ENCODE results near the gene NRCAM. TPM values are rescaled to one million over a fixed set of nuclear protein-coding genes. Genes with fewer than 3 reads are reported as not detected.

The NRCAM gene
- total and polyA plus RNA-seq, 2 of the 13 experiments (the other 11 are each of a cell fraction or from before 2014, with no cell fraction given) = 0.31 to 0.33 TPM

DNA sequence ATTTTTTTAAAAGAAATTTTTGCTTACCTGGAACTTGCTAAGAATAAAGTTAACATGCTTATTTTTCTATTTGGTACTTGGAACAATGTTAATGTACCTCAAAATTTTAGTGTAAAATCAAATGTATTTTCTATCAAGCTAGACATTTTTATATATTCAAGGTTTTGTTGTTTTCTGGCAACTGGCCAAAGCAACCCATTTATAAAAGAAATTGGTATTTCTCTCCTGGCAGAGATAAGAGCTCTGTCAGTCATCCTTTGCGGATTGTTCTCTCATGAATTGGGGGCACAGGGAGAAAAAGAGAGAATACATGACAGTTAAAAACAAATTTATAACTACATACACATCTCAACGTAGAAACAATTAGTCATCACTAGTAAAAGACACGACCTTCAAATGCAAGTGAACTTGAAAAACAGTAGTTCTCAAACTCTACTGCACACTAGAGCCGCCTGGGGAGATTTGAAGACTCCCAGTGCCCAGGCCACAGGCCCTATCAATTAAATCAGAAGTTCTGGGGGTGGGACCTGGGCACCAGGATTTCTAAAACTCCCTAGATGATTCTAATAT is 173.7 kb downstream of the NRCAM start:
- 43% methylated on average over 4 of the region's 4 CpGs for WGBS (ENCODE audit: low lambda C conversion rate)
- CTCF ChIA-PET (ENCODE audit: low intra/inter-chr PET ratio, low total read pairs) = no interaction called here
- H3K79me2 ChIP-seq (ENCODE audit: insufficient read depth, low read length) = no peaks in the 10 kb centered on the region
- no peaks in the 10 kb centered on the region for H3K9me3 ChIP-seq (ENCODE audit: low read length)
- FAIRE-seq (no peak), ATAC-seq (no peak), DNase-seq (ENCODE audit: low spot score) (no peak)
- H3K27me3 ChIP-seq (ENCODE audit: control insufficient read depth in 1 of 2, insufficient read depth in 2 of 2, low read length in 2 of 2) = no peaks in the 10 kb centered on the region; a peak in 1 of 5 replicates
- H4K20me1 ChIP-seq (ENCODE audit: insufficient read depth, low read length) = no peaks in the 10 kb centered on the region
- no peak overlapping the region for H3K9ac ChIP-seq (ENCODE audit: insufficient read depth, low read depth, low read length)
- H3K27ac ChIP-seq (ENCODE audit: extremely low read length, insufficient read depth, low read length) = no peak overlapping the region
- no peak overlapping the region for H3K4me3 ChIP-seq (replicated peaks in 1 of 3; ENCODE audit: insufficient read depth in 1 of 3, low read depth in 2 of 3, low read length in 3 of 3)
- BruUV-seq (replicated peaks) = no TSS peak
- no peak overlapping the region for H2AFZ ChIP-seq (ENCODE audit: low read length)
- H3K4me2 ChIP-seq (ENCODE audit: low read depth, low read length) = no peak overlapping the region
- in situ Hi-C loops (cut with HindIII; ENCODE audit: extremely low pct_ligation_motif_present, low pct_unique_long_range_greater_than_20kb) (no loop called here), intact Hi-C loops (cut with micrococcal nuclease; ENCODE audit: unreplicated experiment) (no loop called here)
- no peaks in the 10 kb centered on the region for H3K36me3 ChIP-seq (replicated peaks in 1 of 2; ENCODE audit: control insufficient read depth in 1 of 2, insufficient read depth in 2 of 2, low read length in 2 of 2)
- no peak for TF ChIP-seq SKI (IDR thresholded peaks at IDR 0.05; ENCODE audit: partially characterized antibody)
- POLR2A ChIA-PET = no interaction called here
- H3K4me1 ChIP-seq (ENCODE audit: insufficient read depth, low read length) = no peaks in the 10 kb centered on the region

DNA sequence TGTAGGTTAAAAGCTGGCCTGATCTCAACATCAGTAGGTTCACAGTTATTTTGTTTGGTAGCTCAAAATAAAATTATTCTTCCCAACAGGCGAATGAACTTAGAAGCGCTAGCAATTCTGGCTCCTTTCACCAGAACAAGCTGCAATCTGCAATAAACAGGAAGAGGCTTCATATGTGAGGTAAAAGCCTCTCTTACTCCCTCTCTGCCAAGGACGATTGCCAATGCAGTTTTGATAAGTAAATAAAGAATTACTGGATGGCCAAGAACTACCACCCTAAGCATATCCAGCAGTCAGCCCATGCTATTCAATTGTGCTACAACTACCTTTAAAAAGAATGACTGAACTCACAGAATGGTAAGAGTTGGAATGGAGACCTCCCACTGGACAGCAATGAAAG is 176.1 kb downstream of the NRCAM start:
- ATAC-seq = no peak
- FAIRE-seq = no peak
- Histone ChIP-seq H3K4me1 (ENCODE audit: insufficient read depth, low read length) (no peaks in the 10 kb centered on the region), H3K79me2 (ENCODE audit: insufficient read depth, low read length) (no peaks in the 10 kb centered on the region), H3K4me2 (ENCODE audit: low read depth, low read length) (no peak overlapping the region), H3K27me3 (ENCODE audit: control insufficient read depth in 1 of 2, insufficient read depth in 2 of 2, low read length in 2 of 2) (no peaks in the 10 kb centered on the region; a peak in 1 of 5 replicates), H3K36me3 (replicated peaks in 1 of 2; ENCODE audit: control insufficient read depth in 1 of 2, insufficient read depth in 2 of 2, low read length in 2 of 2) (no peaks in the 10 kb centered on the region), H3K27ac (ENCODE audit: extremely low read length, insufficient read depth, low read length) (no peak overlapping the region), H3K9me3 (ENCODE audit: low read length) (no peaks in the 10 kb centered on the region), H4K20me1 (ENCODE audit: insufficient read depth, low read length) (no peaks in the 10 kb centered on the region), H3K4me3 (replicated peaks in 1 of 3; ENCODE audit: insufficient read depth in 1 of 3, low read depth in 2 of 3, low read length in 3 of 3) (no peak overlapping the region), H2AFZ (ENCODE audit: low read length) (no peak overlapping the region), H3K9ac (ENCODE audit: insufficient read depth, low read depth, low read length) (no peak overlapping the region)
- WGBS (ENCODE audit: low lambda C conversion rate) = 31% methylated on average over 3 of the region's 3 CpGs
- in situ Hi-C loops (cut with HindIII; ENCODE audit: extremely low pct_ligation_motif_present, low pct_unique_long_range_greater_than_20kb) (no loop called here), intact Hi-C loops (cut with micrococcal nuclease; ENCODE audit: unreplicated experiment) (no loop called here)
- CTCF ChIA-PET (ENCODE audit: low intra/inter-chr PET ratio, low total read pairs) = no interaction called here
- DNase-seq (ENCODE audit: low spot score) = no peak
- TF ChIP-seq ELF3 (CRISPR knock-in tag; IDR thresholded peaks at IDR 0.05) = no peak
- TF ChIP-seq, protein P1, sequence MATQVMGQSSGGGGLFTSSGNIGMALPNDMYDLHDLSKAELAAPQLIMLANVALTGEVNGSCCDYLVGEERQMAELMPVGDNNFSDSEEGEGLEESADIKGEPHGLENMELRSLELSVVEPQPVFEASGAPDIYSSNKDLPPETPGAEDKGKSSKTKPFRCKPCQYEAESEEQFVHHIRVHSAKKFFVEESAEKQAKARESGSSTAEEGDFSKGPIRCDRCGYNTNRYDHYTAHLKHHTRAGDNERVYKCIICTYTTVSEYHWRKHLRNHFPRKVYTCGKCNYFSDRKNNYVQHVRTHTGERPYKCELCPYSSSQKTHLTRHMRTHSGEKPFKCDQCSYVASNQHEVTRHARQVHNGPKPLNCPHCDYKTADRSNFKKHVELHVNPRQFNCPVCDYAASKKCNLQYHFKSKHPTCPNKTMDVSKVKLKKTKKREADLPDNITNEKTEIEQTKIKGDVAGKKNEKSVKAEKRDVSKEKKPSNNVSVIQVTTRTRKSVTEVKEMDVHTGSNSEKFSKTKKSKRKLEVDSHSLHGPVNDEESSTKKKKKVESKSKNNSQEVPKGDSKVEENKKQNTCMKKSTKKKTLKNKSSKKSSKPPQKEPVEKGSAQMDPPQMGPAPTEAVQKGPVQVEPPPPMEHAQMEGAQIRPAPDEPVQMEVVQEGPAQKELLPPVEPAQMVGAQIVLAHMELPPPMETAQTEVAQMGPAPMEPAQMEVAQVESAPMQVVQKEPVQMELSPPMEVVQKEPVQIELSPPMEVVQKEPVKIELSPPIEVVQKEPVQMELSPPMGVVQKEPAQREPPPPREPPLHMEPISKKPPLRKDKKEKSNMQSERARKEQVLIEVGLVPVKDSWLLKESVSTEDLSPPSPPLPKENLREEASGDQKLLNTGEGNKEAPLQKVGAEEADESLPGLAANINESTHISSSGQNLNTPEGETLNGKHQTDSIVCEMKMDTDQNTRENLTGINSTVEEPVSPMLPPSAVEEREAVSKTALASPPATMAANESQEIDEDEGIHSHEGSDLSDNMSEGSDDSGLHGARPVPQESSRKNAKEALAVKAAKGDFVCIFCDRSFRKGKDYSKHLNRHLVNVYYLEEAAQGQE (IDR thresholded peaks at IDR 0.05; ENCODE audit: borderline replicate concordance in 1 of 2, low read depth in 1 of 2, low read length in 2 of 2) = no peak
- TF ChIP-seq, protein P2, sequence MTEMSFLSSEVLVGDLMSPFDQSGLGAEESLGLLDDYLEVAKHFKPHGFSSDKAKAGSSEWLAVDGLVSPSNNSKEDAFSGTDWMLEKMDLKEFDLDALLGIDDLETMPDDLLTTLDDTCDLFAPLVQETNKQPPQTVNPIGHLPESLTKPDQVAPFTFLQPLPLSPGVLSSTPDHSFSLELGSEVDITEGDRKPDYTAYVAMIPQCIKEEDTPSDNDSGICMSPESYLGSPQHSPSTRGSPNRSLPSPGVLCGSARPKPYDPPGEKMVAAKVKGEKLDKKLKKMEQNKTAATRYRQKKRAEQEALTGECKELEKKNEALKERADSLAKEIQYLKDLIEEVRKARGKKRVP (CRISPR knock-in tag; IDR thresholded peaks at IDR 0.05) = no peak
- TF ChIP-seq SP5 (CRISPR knock-in tag; IDR thresholded peaks at IDR 0.05; ENCODE audit: borderline replicate concordance, low read depth) = no peak
- no peak for TF ChIP-seq MAF1 (CRISPR knock-in tag; IDR thresholded peaks at IDR 0.05; ENCODE audit: borderline replicate concordance)
- no peak for TF ChIP-seq SSRP1 (CRISPR knock-in tag; IDR thresholded peaks at IDR 0.05)
- TF ChIP-seq, protein P3, sequence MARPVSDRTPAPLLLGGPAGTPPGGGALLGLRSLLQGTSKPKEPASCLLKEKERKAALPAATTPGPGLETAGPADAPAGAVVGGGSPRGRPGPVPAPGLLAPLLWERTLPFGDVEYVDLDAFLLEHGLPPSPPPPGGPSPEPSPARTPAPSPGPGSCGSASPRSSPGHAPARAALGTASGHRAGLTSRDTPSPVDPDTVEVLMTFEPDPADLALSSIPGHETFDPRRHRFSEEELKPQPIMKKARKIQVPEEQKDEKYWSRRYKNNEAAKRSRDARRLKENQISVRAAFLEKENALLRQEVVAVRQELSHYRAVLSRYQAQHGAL (CRISPR knock-in tag; IDR thresholded peaks at IDR 0.05; ENCODE audit: not compliant biosample characterization) = no peak
- TF ChIP-seq, protein P4, sequence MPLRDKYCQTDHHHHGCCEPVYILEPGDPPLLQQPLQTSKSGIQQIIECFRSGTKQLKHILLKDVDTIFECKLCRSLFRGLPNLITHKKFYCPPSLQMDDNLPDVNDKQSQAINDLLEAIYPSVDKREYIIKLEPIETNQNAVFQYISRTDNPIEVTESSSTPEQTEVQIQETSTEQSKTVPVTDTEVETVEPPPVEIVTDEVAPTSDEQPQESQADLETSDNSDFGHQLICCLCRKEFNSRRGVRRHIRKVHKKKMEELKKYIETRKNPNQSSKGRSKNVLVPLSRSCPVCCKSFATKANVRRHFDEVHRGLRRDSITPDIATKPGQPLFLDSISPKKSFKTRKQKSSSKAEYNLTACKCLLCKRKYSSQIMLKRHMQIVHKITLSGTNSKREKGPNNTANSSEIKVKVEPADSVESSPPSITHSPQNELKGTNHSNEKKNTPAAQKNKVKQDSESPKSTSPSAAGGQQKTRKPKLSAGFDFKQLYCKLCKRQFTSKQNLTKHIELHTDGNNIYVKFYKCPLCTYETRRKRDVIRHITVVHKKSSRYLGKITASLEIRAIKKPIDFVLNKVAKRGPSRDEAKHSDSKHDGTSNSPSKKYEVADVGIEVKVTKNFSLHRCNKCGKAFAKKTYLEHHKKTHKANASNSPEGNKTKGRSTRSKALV (CRISPR knock-in tag; IDR thresholded peaks at IDR 0.05) = no peak
- TF ChIP-seq CCDC6 (CRISPR knock-in tag; IDR thresholded peaks at IDR 0.05) = no peak
- no peak for TF ChIP-seq ZZZ3 (CRISPR knock-in tag; IDR thresholded peaks at IDR 0.05; ENCODE audit: borderline replicate concordance)
- POLR2A ChIA-PET = no interaction called here
- BruUV-seq (replicated peaks) = no TSS peak

Measured in HepG2 (cell line).